ENCODE measurements around the gene PREB. TPM values are rescaled to one million over a fixed set of nuclear protein-coding genes. Genes with fewer than 3 reads are reported as not detected.
"Not testable (repeated sequence)": the region's sequence is repeated elsewhere in the genome, so short reads cannot be mapped to it uniquely, and the experiment has no call there.

The PREB gene
- polyA plus RNA-seq (2013, experiment 1 of 2): 41.1 TPM
- polyA plus RNA-seq (2013, experiment 2 of 2): 40.5 TPM

GRCh38 chr2:27133905-27134780, at the start of gene PREB:
TSS of gene PREB (minus strand) at chr2:27134636. CDS start at chr2:27134421, 215 bp downstream.
- Histone ChIP-seq H3K27me3 (ENCODE audit: insufficient read depth, low read length) (no peaks in the 10 kb centered on the region), H3K9me3 (ENCODE audit: insufficient read depth, low read depth, low read length) (no peaks in the 10 kb centered on the region), H3K36me3 (ENCODE audit: insufficient read depth, low read length) (peaks cover 32% of the 10 kb centered on the region), H3K4me3 (ENCODE audit: low read length) (peak within 1 kb of the TSS; percentile 82), H3K9ac (ENCODE audit: low read depth, low read length) (peak within 1 kb of the TSS; percentile 82), H3K27ac (ENCODE audit: low read depth, low read length) (peak within 1 kb of the TSS; percentile 66; the same call in 1 of the 2 replicates), H3K4me1 (ENCODE audit: insufficient read depth, low read length) (peaks cover 5% of the 10 kb centered on the region; the same call in 1 of the 2 replicates)
- under 1% methylated on average over 86 of the region's 86 CpGs for WGBS

GRCh38 chr2:27184115-27184514, 49.7 kb upstream of the PREB start:
- Histone ChIP-seq H3K4me1 (ENCODE audit: insufficient read depth, low read length) (no peaks in the 10 kb centered on the region), H3K9me3 (ENCODE audit: insufficient read depth, low read depth, low read length) (no peaks in the 10 kb centered on the region), H3K36me3 (ENCODE audit: insufficient read depth, low read length) (no peaks in the 10 kb centered on the region), H3K27ac (ENCODE audit: low read depth, low read length) (no peak overlapping the region), H3K27me3 (ENCODE audit: insufficient read depth, low read length) (no peaks in the 10 kb centered on the region), H3K4me3 (ENCODE audit: low read length) (no peak overlapping the region), H3K9ac (ENCODE audit: low read depth, low read length) (no peak overlapping the region)
- 84% methylated on average over 4 of the region's 4 CpGs for WGBS

GRCh38 chr2:27182346-27182745, 47.9 kb upstream of the PREB start:
- Histone ChIP-seq H3K36me3 (ENCODE audit: insufficient read depth, low read length) (no peaks in the 10 kb centered on the region), H3K4me1 (ENCODE audit: insufficient read depth, low read length) (no peaks in the 10 kb centered on the region), H3K4me3 (ENCODE audit: low read length) (no peak overlapping the region), H3K27me3 (ENCODE audit: insufficient read depth, low read length) (no peaks in the 10 kb centered on the region), H3K9ac (ENCODE audit: low read depth, low read length) (no peak overlapping the region), H3K9me3 (ENCODE audit: insufficient read depth, low read depth, low read length) (no peaks in the 10 kb centered on the region), H3K27ac (ENCODE audit: low read depth, low read length) (no peak overlapping the region)
- 66% methylated on average over 4 of the region's 4 CpGs for WGBS

- 76% methylated on average over 3 of the region's 3 CpGs for WGBS
Measured at GRCh38 chr2:27179344-27180000, 45.0 kb upstream of the PREB start.

GRCh38 chr2:27178469-27178868, 44.0 kb upstream of the PREB start:
- H3K27ac ChIP-seq (ENCODE audit: low read depth, low read length): no peak overlapping the region
- no peaks in the 10 kb centered on the region for H3K4me1 ChIP-seq (ENCODE audit: insufficient read depth, low read length)
- H3K9ac ChIP-seq (ENCODE audit: low read depth, low read length): no peak overlapping the region
- peaks cover 3% of the 10 kb centered on the region; the same call in 1 of the 2 replicates for H3K27me3 ChIP-seq (ENCODE audit: insufficient read depth, low read length)
- no peaks in the 10 kb centered on the region for H3K9me3 ChIP-seq (ENCODE audit: insufficient read depth, low read depth, low read length)
- H3K36me3 ChIP-seq (ENCODE audit: insufficient read depth, low read length): no peaks in the 10 kb centered on the region
- WGBS: 100% methylated on average over 1 of the region's 3 CpGs
- H3K4me3 ChIP-seq (ENCODE audit: low read length): no peak overlapping the region

More at GRCh38 chr2:27179344-27180000, 45.0 kb upstream of the PREB start:
- Histone ChIP-seq H3K9ac (ENCODE audit: low read depth, low read length) (no peak overlapping the region), H3K27ac (ENCODE audit: low read depth, low read length) (no peak overlapping the region), H3K4me3 (ENCODE audit: low read length) (no peak overlapping the region), H3K9me3 (ENCODE audit: insufficient read depth, low read depth, low read length) (no peaks in the 10 kb centered on the region), H3K4me1 (ENCODE audit: insufficient read depth, low read length) (no peaks in the 10 kb centered on the region), H3K36me3 (ENCODE audit: insufficient read depth, low read length) (no peaks in the 10 kb centered on the region), H3K27me3 (ENCODE audit: insufficient read depth, low read length) (no peaks in the 10 kb centered on the region)

GRCh38 chr2:27177441-27178351, 43.3 kb upstream of the PREB start:
- no peak overlapping the region for H3K27ac ChIP-seq (ENCODE audit: low read depth, low read length)
- no peak overlapping the region for H3K9ac ChIP-seq (ENCODE audit: low read depth, low read length)
- no peak overlapping the region for H3K4me3 ChIP-seq (ENCODE audit: low read length)
- peaks cover 3% of the 10 kb centered on the region; the same call in 1 of the 2 replicates for H3K27me3 ChIP-seq (ENCODE audit: insufficient read depth, low read length)
- no peaks in the 10 kb centered on the region for H3K4me1 ChIP-seq (ENCODE audit: insufficient read depth, low read length)
- WGBS: 93% methylated on average over 15 of the region's 15 CpGs
- H3K9me3 ChIP-seq (ENCODE audit: insufficient read depth, low read depth, low read length): no peaks in the 10 kb centered on the region
- H3K36me3 ChIP-seq (ENCODE audit: insufficient read depth, low read length): no peaks in the 10 kb centered on the region

- H3K4me1 ChIP-seq (ENCODE audit: insufficient read depth, low read length); H3K36me3 ChIP-seq (ENCODE audit: insufficient read depth, low read length); H3K9ac ChIP-seq (ENCODE audit: low read depth, low read length); H3K4me3 ChIP-seq (ENCODE audit: low read length); H3K27ac ChIP-seq (ENCODE audit: low read depth, low read length); H3K9me3 ChIP-seq (ENCODE audit: insufficient read depth, low read depth, low read length): not testable (repeated sequence)
- 95% methylated on average over 4 of the region's 4 CpGs for WGBS
- H3K27me3 ChIP-seq (ENCODE audit: insufficient read depth, low read length): peaks cover 10% of the 10 kb centered on the region
Measured at GRCh38 chr2:27175781-27176180, 41.3 kb upstream of the PREB start.

- Histone ChIP-seq H3K4me3 (ENCODE audit: low read length) (no peak overlapping the region), H3K36me3 (ENCODE audit: insufficient read depth, low read length) (no peaks in the 10 kb centered on the region), H3K9ac (ENCODE audit: low read depth, low read length) (no peak overlapping the region), H3K27me3 (ENCODE audit: insufficient read depth, low read length) (peaks cover 15% of the 10 kb centered on the region), H3K4me1 (ENCODE audit: insufficient read depth, low read length) (no peaks in the 10 kb centered on the region), H3K9me3 (ENCODE audit: insufficient read depth, low read depth, low read length) (no peaks in the 10 kb centered on the region), H3K27ac (ENCODE audit: low read depth, low read length) (no peak overlapping the region)
- 91% methylated on average over 6 of the region's 8 CpGs for WGBS
Measured at GRCh38 chr2:27175330-27175729, 40.9 kb upstream of the PREB start.

- H3K9ac ChIP-seq (ENCODE audit: low read depth, low read length): no peak overlapping the region
- no peak overlapping the region for H3K27ac ChIP-seq (ENCODE audit: low read depth, low read length)
- H3K4me1 ChIP-seq (ENCODE audit: insufficient read depth, low read length): no peaks in the 10 kb centered on the region
- H3K27me3 ChIP-seq (ENCODE audit: insufficient read depth, low read length): peaks cover 19% of the 10 kb centered on the region
- WGBS: 79% methylated on average over 6 of the region's 6 CpGs
- H3K9me3 ChIP-seq (ENCODE audit: insufficient read depth, low read depth, low read length): no peaks in the 10 kb centered on the region
- no peak overlapping the region for H3K4me3 ChIP-seq (ENCODE audit: low read length)
- H3K36me3 ChIP-seq (ENCODE audit: insufficient read depth, low read length): no peaks in the 10 kb centered on the region
Measured at GRCh38 chr2:27174638-27175037, 40.2 kb upstream of the PREB start.

- H3K27me3 ChIP-seq (ENCODE audit: insufficient read depth, low read length): peaks cover 19% of the 10 kb centered on the region
- H3K9me3 ChIP-seq (ENCODE audit: insufficient read depth, low read depth, low read length): no peaks in the 10 kb centered on the region
- H3K36me3 ChIP-seq (ENCODE audit: insufficient read depth, low read length): no peaks in the 10 kb centered on the region
- H3K4me1 ChIP-seq (ENCODE audit: insufficient read depth, low read length): no peaks in the 10 kb centered on the region
- H3K4me3 ChIP-seq (ENCODE audit: low read length): no peak overlapping the region
- 88% methylated on average over 8 of the region's 8 CpGs for WGBS
- H3K9ac ChIP-seq (ENCODE audit: low read depth, low read length): no peak overlapping the region
- H3K27ac ChIP-seq (ENCODE audit: low read depth, low read length): no peak overlapping the region
Measured at GRCh38 chr2:27171351-27171848, 37.0 kb upstream of the PREB start.

Data from HUES64 (cell line).